HG03354 (cell line): Measurements from ENCODE around the gene PGBD5.
A peak's percentile ranks its signal among the peaks of the same experiment; 100 is the strongest.

ENCODE experiments used
- ATAC-seq: cut with Tn5 transposase; IDR thresholded peaks from one replicate; pipeline ENCODE4 v1.9.1; 2021; ENCODE audit warnings: mild to moderate bottlenecking; ENCODE audit not compliant: unreplicated experiment, poor library complexity, severe bottlenecking

PGBD5 gene

GRCh38 chr1:230315099-230315498, 111.0 kb downstream of the PGBD5 start:
- no peak for ATAC-seq

GRCh38 chr1:230314142-230314470, 112.0 kb downstream of the PGBD5 start:
- ATAC-seq: no peak

DNA sequence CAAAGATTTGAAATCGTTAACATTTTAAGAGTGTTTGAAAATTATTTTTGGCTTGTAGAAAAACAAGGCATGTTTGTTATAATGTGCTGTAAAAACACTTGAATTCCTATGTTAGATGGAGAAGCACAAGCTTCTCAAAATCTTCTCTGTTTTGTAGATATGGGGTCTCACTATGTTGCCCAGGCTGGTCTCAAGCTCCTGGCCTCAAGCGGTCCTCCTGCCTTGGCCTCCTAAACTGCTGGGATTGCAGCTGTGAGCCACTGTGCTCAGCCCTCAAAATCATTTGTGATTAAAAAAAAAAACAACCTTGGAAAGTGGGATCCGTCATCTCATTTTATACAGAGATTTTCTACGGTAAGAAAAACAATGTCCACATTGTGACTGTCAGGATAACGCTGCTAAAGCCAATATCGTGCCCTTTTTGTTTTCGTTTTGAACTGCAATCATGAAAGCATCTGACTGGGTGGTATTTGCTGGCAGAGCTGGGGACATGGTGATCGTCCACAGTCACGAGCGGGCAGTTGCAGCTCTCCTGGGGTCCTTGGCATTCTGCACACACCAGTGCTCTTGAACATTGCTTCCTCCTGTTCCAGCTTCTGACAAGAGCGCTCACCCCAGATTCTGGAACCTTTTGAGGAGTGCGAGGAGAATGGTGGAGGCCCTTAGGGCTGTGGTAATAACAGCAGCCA, 112.5 kb downstream of the PGBD5 start:
- ATAC-seq: no peak

DNA sequence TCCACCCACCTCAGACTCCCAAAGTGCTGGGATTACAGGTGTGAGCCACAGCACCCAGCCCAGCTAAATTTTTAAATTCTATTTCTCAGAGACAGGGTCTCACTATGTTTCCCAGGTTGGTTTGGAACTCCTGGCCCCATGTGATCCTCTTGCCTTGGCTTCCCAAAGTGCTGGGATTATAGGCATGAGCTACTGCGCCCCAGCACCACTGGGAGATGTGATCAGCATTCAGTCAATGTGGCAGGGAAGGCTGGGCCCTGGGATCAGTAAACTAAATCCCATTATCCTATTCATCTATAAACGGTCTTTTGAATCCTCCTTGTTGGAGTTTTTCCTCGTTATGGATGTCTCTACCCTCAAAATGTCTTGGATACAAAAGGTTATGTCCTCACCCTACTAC, 113.5 kb downstream of the PGBD5 start:
- no peak for ATAC-seq

GRCh38 chr1:230310381-230311163, 115.6 kb downstream of the PGBD5 start:
- no peak for ATAC-seq

DNA sequence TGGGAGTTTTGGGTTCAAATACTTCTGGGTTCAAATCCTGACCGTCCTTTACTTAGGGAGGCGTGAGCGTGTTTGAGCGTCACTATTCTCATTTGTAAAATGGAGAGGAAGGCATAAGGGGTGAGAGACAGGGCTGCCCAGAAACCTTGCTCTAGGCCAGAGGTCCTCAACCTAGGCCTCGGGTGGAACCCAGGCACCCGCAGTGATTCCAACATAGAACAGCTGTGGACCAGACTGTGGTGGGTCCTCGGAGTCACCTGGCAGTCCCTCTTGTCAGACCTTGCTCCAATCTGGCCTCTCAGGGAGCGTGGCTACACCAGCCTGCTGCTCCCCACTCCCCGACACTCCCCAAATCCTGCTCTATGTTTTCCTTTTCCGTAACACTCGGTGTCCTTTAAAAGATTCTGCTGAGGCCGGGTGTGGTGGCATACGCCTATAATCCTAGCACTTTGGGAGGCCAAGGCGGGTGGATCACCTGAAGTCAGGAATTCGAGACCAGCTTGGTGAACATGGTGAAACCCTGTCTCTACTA, 116.4 kb downstream of the PGBD5 start:
- ATAC-seq: no peak

- no peak for ATAC-seq
Observed at GRCh38 chr1:230308821-230309220, 117.3 kb downstream of the PGBD5 start.

DNA sequence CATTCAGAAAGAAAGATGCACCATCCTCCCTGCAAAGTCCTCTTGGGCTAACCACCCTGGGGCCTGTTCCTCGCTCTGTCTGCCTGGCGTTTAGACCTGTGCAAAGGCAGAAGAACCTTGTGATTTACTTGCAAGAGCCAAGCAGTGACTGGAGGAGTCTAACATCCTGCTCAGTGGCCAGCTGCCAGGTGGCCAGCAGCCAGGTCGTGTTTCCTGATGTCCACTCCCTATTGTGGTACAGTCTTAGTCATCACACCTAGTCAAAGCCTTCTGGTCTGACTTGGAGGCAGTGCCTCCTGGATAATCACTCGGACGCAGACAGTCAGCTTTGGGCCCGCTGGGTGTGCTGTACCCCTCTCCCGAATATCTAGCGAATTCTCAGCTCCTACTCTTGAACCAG, 118.1 kb downstream of the PGBD5 start:
- ATAC-seq: no peak

- no peak for ATAC-seq
Observed at GRCh38 chr1:230307213-230307612, 118.9 kb downstream of the PGBD5 start.

- ATAC-seq: peak; percentile 52
Observed at GRCh38 chr1:230306169-230306568, 120.0 kb downstream of the PGBD5 start.

DNA sequence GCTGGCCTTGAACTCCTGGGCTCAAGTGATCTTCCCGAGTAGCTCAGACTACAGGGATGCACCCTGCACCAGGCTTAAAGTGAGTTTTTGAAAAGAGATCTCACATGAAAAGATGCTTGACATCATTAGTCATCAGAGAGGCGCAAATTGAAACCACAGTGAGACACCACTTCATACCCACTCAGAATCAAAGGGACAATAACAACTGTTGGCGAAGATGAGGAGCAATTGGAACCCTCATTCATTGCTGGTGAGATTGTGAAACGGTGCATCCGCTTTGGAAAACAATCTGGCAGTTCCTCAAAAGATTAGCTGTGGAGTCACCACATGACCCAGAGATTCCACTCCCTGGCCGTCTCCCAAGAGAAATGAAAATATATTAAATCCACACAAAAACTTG, 122.3 kb downstream of the PGBD5 start:
- no peak for ATAC-seq

- no peak for ATAC-seq
Observed at GRCh38 chr1:230303069-230303468, 123.1 kb downstream of the PGBD5 start.

GRCh38 chr1:230301822-230302221, 124.3 kb downstream of the PGBD5 start:
- no peak for ATAC-seq

DNA sequence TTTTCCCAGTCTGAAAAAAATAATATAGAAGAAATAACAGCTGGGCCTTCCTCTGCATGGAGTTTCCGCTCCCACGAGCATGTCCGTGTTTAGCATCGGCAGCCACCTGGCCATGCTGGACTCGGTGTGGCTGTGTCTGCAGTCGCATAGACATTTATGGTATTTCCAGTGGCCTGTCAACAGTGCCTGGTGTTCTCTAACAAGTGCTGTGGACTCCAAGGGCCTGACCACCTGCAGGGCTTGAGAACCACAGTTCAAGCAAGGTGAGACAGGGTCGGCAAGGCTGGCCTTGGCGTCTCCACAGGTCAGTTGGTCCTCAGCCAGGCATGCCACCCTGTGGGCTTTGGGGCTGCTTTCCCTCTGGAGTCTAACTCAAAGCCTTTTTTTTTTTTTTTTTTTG, 124.8 kb downstream of the PGBD5 start:
- no peak for ATAC-seq

GRCh38 chr1:230300322-230301301, 125.5 kb downstream of the PGBD5 start:
- ATAC-seq: no peak

GRCh38 chr1:230299191-230300006, 126.7 kb downstream of the PGBD5 start:
- no peak for ATAC-seq

DNA sequence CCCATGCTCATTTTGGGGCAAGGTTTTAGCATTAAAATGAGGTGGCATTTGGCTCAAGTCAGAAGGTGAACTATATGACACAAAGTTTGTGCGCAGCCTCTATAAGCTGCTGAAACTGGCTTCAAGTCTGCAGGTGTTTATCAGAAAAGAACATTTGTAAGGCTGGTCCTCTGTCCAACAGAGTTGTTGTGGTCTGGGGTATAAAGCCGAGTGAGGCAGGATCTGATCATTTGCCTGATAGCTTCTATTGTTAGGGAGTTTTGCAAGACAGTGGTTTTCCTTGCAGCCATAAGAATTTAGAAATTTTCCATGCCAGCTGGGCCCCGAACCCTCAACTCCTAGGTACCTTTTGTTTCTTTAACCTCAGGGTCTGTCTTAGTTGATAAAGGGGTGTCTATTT, 130.8 kb downstream of the PGBD5 start:
- ATAC-seq: no peak

DNA sequence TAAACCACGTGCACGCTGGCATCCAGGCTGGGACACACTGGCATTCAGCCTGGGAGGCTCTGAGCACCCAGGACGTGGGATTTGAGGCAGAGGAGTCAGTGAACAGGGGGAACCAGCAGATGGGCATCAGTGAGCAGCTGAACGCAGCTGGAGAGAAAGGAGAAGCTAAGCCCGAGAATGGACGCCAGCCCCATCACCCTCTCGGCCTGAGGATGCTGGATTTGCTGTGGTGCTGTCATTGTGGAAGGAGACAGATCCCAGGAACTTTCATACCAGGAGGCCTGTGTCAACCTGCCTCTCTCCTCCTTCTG, 132.8 kb downstream of the PGBD5 start:
- no peak for ATAC-seq

GRCh38 chr1:230292689-230293389, 133.3 kb downstream of the PGBD5 start:
- ATAC-seq: no peak
